SK-N-SH (cell line): ENCODE data around the gene ZNF550. TPM values are rescaled to one million over a fixed set of nuclear protein-coding genes. Genes with fewer than 3 reads are reported as not detected.

Experiments
- CTCF ChIA-PET: fragments of 300-600, 350-600 bp; formaldehyde crosslinking; extraction: SDS; loops from one replicate; lab custom pipeline; 2021; lab: Yijun Ruan, JAX
- POLR2A ChIA-PET: fragments of 350-600 bp; sonication (Branson Sonifier 250); formaldehyde crosslinking; extraction: SDS; loops from one replicate; lab custom pipeline; 2020; ENCODE audit warnings: antibody characterized with exemption, inconsistent platforms; lab: Yijun Ruan, JAX
- DNase-seq: peaks from one replicate; pipeline ENCODE4 v3.0.0; 2012
- H2AFZ ChIP-seq: fragments of 200-600 bp; sonication (generic); 2 replicates; pipeline ENCODE4 v1.8.1; 2016; ENCODE audit warnings: antibody characterized with exemption, mild to moderate bottlenecking, low read depth
- H3F3A ChIP-seq: fragments of 200-600 bp; sonication (generic); replicated peaks from 2 replicates; pipeline ENCODE3; 2016; ENCODE audit warnings: antibody characterized with exemption, mild to moderate bottlenecking; ENCODE audit not compliant: insufficient read depth
- H3K27ac ChIP-seq, 2 experiments: fragments of 200-500 bp in 1 of 2; fragments of 200-600 bp in 1 of 2; sonication (Bioruptor generic) in 1 of 2; sonication (generic), shearing (Covaris generic) in 1 of 2; 2 replicates each; pipeline versions ENCODE4 v1.5.1 to v1.6.1; 2014 to 2016; ENCODE audit warnings: low read depth in 2 of 2, inconsistent platforms in 1 of 2, low read length in 1 of 2, mild to moderate bottlenecking in 1 of 2, mixed read lengths in 1 of 2
- H3K27me3 ChIP-seq: fragments of 200-600 bp; sonication (generic), shearing (Covaris generic); 2 replicates; pipeline ENCODE4 v1.6.1; 2016; ENCODE audit warnings: mixed run types; ENCODE audit not compliant: insufficient read depth
- H3K36me3 ChIP-seq, 2 experiments: fragments of 200-500 bp in 1 of 2; fragments of 200-600 bp in 1 of 2; sonication (Bioruptor generic) in 1 of 2; sonication (generic) in 1 of 2; replicated peaks in 1 of 2; 2 replicates each; pipeline versions ENCODE3 to v1.5.1; 2014 to 2016; ENCODE audit warnings: low read length in 1 of 2, mild to moderate bottlenecking in 1 of 2; ENCODE audit not compliant: insufficient read depth in 2 of 2, control insufficient read depth in 1 of 2
- H3K4me1 ChIP-seq, 2 experiments: fragments of 200-500 bp in 1 of 2; fragments of 200-600 bp in 1 of 2; sonication (Bioruptor generic) in 1 of 2; sonication (generic), shearing (Covaris generic) in 1 of 2; 2 replicates each; pipeline versions ENCODE4 v1.5.1 to v1.6.1; 2014 to 2016; ENCODE audit warnings: low read depth in 1 of 2, low read length in 1 of 2, mixed run types in 1 of 2; ENCODE audit not compliant: insufficient read depth in 2 of 2, control insufficient read depth in 1 of 2
- H3K4me2 ChIP-seq: fragments of 200-600 bp; sonication (generic), shearing (Covaris generic); 2 replicates; pipeline ENCODE4 v1.6.1; 2017; ENCODE audit warnings: mixed run types
- H3K4me3 ChIP-seq, 2 experiments: fragments of 200-500 bp in 1 of 2; fragments of 200-600 bp in 1 of 2; sonication (Bioruptor generic) in 1 of 2; sonication (generic), shearing (Covaris generic) in 1 of 2; 2 replicates each; pipeline versions ENCODE4 v1.5.1 to v1.8.1; 2014 to 2016; ENCODE audit warnings: low read depth in 2 of 2, inconsistent platforms in 1 of 2, low read length in 1 of 2, mild to moderate bottlenecking in 1 of 2, mixed read lengths in 1 of 2, moderate library complexity in 1 of 2
- H3K79me2 ChIP-seq: fragments of 200-600 bp; sonication (generic); 2 replicates; pipeline ENCODE4 v1.8.1; 2017; ENCODE audit warnings: mild to moderate bottlenecking; ENCODE audit not compliant: insufficient read depth
- H3K9ac ChIP-seq: fragments of 200-600 bp; sonication (generic); 2 replicates; pipeline ENCODE4 v1.6.1; 2017; ENCODE audit warnings: mixed run types
- H3K9me2 ChIP-seq: fragments of 200-600 bp; sonication (generic); 2 replicates; pipeline ENCODE4 v1.6.1; 2017; ENCODE audit warnings: mixed run types
- H3K9me3 ChIP-seq: fragments of 200-600 bp; sonication (generic); 2 replicates; pipeline ENCODE4 v1.6.1; 2017; ENCODE audit warnings: mixed run types, mild to moderate bottlenecking, moderate library complexity
- H4K20me1 ChIP-seq: fragments of 200-600 bp; sonication (generic); 2 replicates; pipeline ENCODE4 v1.6.1; 2017; ENCODE audit warnings: mild to moderate bottlenecking, mixed run types; ENCODE audit not compliant: insufficient read depth
- EP300 ChIP-seq, 2 experiments: IDR thresholded peaks; 2 replicates each; pipeline versions ENCODE4 v1.4.0 to v1.6.1; 2012; ENCODE audit warnings: borderline replicate concordance in 1 of 2, low read depth in 1 of 2, low read length in 1 of 2
- FOSL2 ChIP-seq: IDR thresholded peaks from 2 replicates; pipeline ENCODE4 v1.4.0; 2012; ENCODE audit warnings: low read depth, mild to moderate bottlenecking, moderate library complexity, borderline replicate concordance
- FOXM1 ChIP-seq: IDR thresholded peaks from 2 replicates; pipeline ENCODE4 v1.4.0; 2012; ENCODE audit warnings: low read depth, mild to moderate bottlenecking
- GABPA ChIP-seq: IDR thresholded peaks from 2 replicates; pipeline ENCODE4 v1.4.0; 2012; ENCODE audit warnings: low read depth, mild to moderate bottlenecking
- GATA2 ChIP-seq: sonication (generic); formaldehyde crosslinking; IDR thresholded peaks from 2 replicates; pipeline ENCODE4 v1.5.0; 2020; ENCODE audit warnings: mild to moderate bottlenecking, missing genetic modification reagents
- IRF3 ChIP-seq: fragments of 150-350 bp; IDR thresholded peaks from 2 replicates; pipeline ENCODE4 v1.6.1; 2016; ENCODE audit warnings: mild to moderate bottlenecking, low read depth, low read length
- JUND ChIP-seq: IDR thresholded peaks from 2 replicates; pipeline ENCODE4 v1.4.0; 2012
- MXI1 ChIP-seq: IDR thresholded peaks from 2 replicates; pipeline ENCODE4 v1.6.1; 2012; ENCODE audit warnings: mild to moderate bottlenecking, low read depth, low read length, improper control_type of control experiment
- NFIC ChIP-seq: IDR thresholded peaks from 2 replicates; pipeline ENCODE4 v1.4.0; 2012; ENCODE audit warnings: borderline replicate concordance
- PBX3 ChIP-seq: IDR thresholded peaks from 2 replicates; pipeline ENCODE4; 2012
- RAD21 ChIP-seq: IDR thresholded peaks from 2 replicates; pipeline ENCODE4 v1.6.1; 2012; ENCODE audit warnings: mild to moderate bottlenecking, low read length
- RCOR1 ChIP-seq: fragments of 150-350 bp; IDR thresholded peaks from 2 replicates; pipeline ENCODE4 v1.6.1; 2017; ENCODE audit warnings: antibody characterized with exemption, low read length
- RFX5 ChIP-seq: IDR thresholded peaks from 2 replicates; pipeline ENCODE4 v1.6.1; 2012; ENCODE audit warnings: mild to moderate bottlenecking, improper control_type of control experiment, low read length
- RXRA ChIP-seq: IDR thresholded peaks from 2 replicates; pipeline ENCODE4 v1.4.0; 2012; ENCODE audit warnings: low read depth, mild to moderate bottlenecking, borderline replicate concordance
- SIN3A ChIP-seq: IDR thresholded peaks from 2 replicates; pipeline ENCODE4 v1.6.1; 2012; ENCODE audit warnings: low read depth, mild to moderate bottlenecking, low read length, moderate library complexity, borderline replicate concordance
- SMC3 ChIP-seq: IDR thresholded peaks from 2 replicates; pipeline ENCODE4 v1.6.1; 2012; ENCODE audit warnings: low read depth, low read length, improper control_type of control experiment
- TAF1 ChIP-seq: IDR thresholded peaks from 2 replicates; pipeline ENCODE4 v1.6.1; 2012; ENCODE audit warnings: low read depth, mild to moderate bottlenecking, low read length, moderate library complexity, borderline replicate concordance
- TCF12 ChIP-seq: IDR thresholded peaks from 2 replicates; pipeline ENCODE4 v1.4.0; 2012
- TEAD4 ChIP-seq: IDR thresholded peaks from 2 replicates; pipeline ENCODE4 v1.4.0; 2012; ENCODE audit warnings: mild to moderate bottlenecking, borderline replicate concordance; ENCODE audit not compliant: insufficient read depth
- ZBTB33 ChIP-seq: IDR thresholded peaks from 2 replicates; pipeline ENCODE4 v1.4.0; 2012; ENCODE audit warnings: low read depth, borderline replicate concordance
- WGBS: methylation state at CpG from one replicate; pipeline ENCODE4 v1.1.6; 2017; ENCODE audit warnings: low lambda C conversion rate; 5-methylcytosine and 5-hydroxymethylcytosine counted together
- polyA plus RNA-seq, 3 experiments: library from polyadenylated mRNA; depleted of rRNA; stranded (reverse); fragments of >200 nt; gene quantifications; 2 replicates each; pipeline ENCODE4 v1.2.3, GENCODE V29; 2012
- TF ChIP-seq, protein P1 (sequence below): IDR thresholded peaks from 2 replicates; pipeline ENCODE4 v1.6.1; 2012; ENCODE audit warnings: mild to moderate bottlenecking, low read depth, low read length, moderate library complexity
- TF ChIP-seq, protein P2 (sequence below): IDR thresholded peaks from 2 replicates; pipeline ENCODE4 v1.4.0; 2012; ENCODE audit warnings: low read depth, borderline replicate concordance
- TF ChIP-seq, protein P3 (sequence below): fragments of 200-600 bp; sonication (generic); IDR thresholded peaks from 2 replicates; pipeline ENCODE4 v1.6.1; 2017; ENCODE audit warnings: antibody characterized with exemption, mild to moderate bottlenecking, moderate library complexity

The ZNF550 gene
- 5.7 and 7.1 TPM in 2 replicates for polyA plus RNA-seq (2012; rRNA removed)
- 4.2 and 5.0 TPM in 2 replicates for polyA plus RNA-seq (2012; cell fraction: cytosol; rRNA removed)
- polyA plus RNA-seq (2012; cell fraction: nucleus; rRNA removed): 7.7 and 12.2 TPM in 2 replicates

DNA sequence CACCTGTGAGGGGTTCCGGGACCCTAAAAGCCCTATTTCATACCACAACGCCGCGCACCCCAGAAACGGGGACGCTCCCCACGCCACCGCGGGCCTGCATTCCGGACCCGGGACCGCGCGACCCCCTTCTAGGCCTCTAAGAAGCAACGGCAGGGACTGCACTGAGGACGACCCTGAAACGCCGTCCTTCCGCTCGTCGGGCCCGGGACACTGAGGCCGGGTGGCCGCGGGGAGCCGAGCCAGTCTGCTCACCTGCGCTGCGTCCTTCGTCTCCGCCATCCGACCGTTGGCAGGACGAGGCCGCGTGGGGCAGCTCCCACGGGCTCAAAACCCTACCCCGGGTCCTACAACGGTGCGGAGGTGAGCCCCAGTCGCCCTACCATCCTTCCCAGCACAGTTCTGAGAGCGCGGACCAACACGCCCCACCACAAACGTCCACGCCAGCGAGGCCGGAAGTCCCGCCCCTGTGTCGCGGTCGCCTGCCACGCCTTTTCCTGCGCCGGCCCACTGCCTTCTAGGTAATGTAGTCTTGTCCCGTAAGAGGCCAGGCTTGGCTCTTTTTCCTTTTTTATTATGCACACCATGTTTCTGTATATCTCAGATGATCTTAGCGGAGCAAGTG lies at the start of gene ZNF550:
Gene ZNF550 (minus strand): TSS at position 460 of the 622 bp plus-strand sequence. CDS start 181 bp downstream, at position 279.
- peaks cover 0 to 8% of the 10 kb centered on the region in 2 experiments; a peak in 2 of 4 replicates for H3K4me1 ChIP-seq
- H3K79me2 ChIP-seq: peaks cover 33% of the 10 kb centered on the region
- peaks cover 16 to 20% of the 10 kb centered on the region in 2 experiments for H3K36me3 ChIP-seq
- H2AFZ ChIP-seq: peak within 1 kb of the TSS; percentile 75
- DNase-seq: peak; percentile 94
- H3K9ac ChIP-seq: peak within 1 kb of the TSS; percentile 75
- ChIA-PET CTCF (no interaction called here), POLR2A (no interaction called here)
- peaks cover 7% of the 10 kb centered on the region; the same call in 1 of the 2 replicates for H3K9me3 ChIP-seq
- peak within 1 kb of the TSS; percentile 38 to 48; a peak in 2 of 4 replicates for H3K27ac ChIP-seq
- H3K4me3 ChIP-seq: peak within 1 kb of the TSS; percentile 97
- H3F3A ChIP-seq: no peaks in the 10 kb centered on the region
- H3K9me2 ChIP-seq: no peaks in the 10 kb centered on the region
- no peaks in the 10 kb centered on the region for H4K20me1 ChIP-seq
- under 1% methylated on average over 34 of the region's 56 CpGs for WGBS
- H3K4me2 ChIP-seq: peak within 1 kb of the TSS; percentile 88
- H3K27me3 ChIP-seq: no peaks in the 10 kb centered on the region
- TF ChIP-seq, protein P1, sequence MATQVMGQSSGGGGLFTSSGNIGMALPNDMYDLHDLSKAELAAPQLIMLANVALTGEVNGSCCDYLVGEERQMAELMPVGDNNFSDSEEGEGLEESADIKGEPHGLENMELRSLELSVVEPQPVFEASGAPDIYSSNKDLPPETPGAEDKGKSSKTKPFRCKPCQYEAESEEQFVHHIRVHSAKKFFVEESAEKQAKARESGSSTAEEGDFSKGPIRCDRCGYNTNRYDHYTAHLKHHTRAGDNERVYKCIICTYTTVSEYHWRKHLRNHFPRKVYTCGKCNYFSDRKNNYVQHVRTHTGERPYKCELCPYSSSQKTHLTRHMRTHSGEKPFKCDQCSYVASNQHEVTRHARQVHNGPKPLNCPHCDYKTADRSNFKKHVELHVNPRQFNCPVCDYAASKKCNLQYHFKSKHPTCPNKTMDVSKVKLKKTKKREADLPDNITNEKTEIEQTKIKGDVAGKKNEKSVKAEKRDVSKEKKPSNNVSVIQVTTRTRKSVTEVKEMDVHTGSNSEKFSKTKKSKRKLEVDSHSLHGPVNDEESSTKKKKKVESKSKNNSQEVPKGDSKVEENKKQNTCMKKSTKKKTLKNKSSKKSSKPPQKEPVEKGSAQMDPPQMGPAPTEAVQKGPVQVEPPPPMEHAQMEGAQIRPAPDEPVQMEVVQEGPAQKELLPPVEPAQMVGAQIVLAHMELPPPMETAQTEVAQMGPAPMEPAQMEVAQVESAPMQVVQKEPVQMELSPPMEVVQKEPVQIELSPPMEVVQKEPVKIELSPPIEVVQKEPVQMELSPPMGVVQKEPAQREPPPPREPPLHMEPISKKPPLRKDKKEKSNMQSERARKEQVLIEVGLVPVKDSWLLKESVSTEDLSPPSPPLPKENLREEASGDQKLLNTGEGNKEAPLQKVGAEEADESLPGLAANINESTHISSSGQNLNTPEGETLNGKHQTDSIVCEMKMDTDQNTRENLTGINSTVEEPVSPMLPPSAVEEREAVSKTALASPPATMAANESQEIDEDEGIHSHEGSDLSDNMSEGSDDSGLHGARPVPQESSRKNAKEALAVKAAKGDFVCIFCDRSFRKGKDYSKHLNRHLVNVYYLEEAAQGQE: no peak
- TF ChIP-seq RCOR1 (no peak), EP300 (IDR thresholded peaks at IDR 0.05; ENCODE audit: borderline replicate concordance in 1 of 2, low read depth in 1 of 2, low read length in 1 of 2) (no peak), NFIC (no peak; the same call in 1 of the 2 replicates), GABPA (peak; percentile 97), IRF3 (no peak), GATA2 (CRISPR knock-in tag) (no peak), ZBTB33 (no peak), RFX5 (no peak), FOXM1 (no peak), JUND (no peak), MXI1 (peak; percentile 89), PBX3 (0 out of 2 replicates have a peak, but pooled peaks have one; percentile 6), TEAD4 (no peak), SIN3A (no peak), FOSL2 (no peak), SMC3 (no peak), RAD21 (no peak), TCF12 (no peak), TAF1 (peak; percentile 68; the same call in 1 of the 2 replicates), RXRA (no peak)
- TF ChIP-seq, protein P2, sequence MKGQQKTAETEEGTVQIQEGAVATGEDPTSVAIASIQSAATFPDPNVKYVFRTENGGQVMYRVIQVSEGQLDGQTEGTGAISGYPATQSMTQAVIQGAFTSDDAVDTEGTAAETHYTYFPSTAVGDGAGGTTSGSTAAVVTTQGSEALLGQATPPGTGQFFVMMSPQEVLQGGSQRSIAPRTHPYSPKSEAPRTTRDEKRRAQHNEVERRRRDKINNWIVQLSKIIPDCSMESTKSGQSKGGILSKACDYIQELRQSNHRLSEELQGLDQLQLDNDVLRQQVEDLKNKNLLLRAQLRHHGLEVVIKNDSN: no peak
- TF ChIP-seq, protein P3, sequence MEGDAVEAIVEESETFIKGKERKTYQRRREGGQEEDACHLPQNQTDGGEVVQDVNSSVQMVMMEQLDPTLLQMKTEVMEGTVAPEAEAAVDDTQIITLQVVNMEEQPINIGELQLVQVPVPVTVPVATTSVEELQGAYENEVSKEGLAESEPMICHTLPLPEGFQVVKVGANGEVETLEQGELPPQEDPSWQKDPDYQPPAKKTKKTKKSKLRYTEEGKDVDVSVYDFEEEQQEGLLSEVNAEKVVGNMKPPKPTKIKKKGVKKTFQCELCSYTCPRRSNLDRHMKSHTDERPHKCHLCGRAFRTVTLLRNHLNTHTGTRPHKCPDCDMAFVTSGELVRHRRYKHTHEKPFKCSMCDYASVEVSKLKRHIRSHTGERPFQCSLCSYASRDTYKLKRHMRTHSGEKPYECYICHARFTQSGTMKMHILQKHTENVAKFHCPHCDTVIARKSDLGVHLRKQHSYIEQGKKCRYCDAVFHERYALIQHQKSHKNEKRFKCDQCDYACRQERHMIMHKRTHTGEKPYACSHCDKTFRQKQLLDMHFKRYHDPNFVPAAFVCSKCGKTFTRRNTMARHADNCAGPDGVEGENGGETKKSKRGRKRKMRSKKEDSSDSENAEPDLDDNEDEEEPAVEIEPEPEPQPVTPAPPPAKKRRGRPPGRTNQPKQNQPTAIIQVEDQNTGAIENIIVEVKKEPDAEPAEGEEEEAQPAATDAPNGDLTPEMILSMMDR: no peak
